GM23248 (cell line): Measurements from ENCODE around the gene SLC4A1AP. TPM values are rescaled to one million over a fixed set of nuclear protein-coding genes. Genes with fewer than 3 reads are reported as not detected.

ENCODE experiments used
- DNase-seq: peaks from one replicate; pipeline ENCODE4 v3.0.0-alpha.2; 2015
- H2AFZ ChIP-seq: fragments of 200-600 bp; sonication (generic); 2 replicates; pipeline ENCODE4 v1.6.1; 2016; ENCODE audit warnings: antibody characterized with exemption
- H3F3A ChIP-seq: fragments of 200-600 bp; sonication (generic); 2 replicates; pipeline ENCODE4 v1.6.1; 2016; ENCODE audit warnings: mild to moderate bottlenecking, antibody characterized with exemption, mixed run types; ENCODE audit not compliant: insufficient read depth
- H3K27ac ChIP-seq: fragments of 200-600 bp; sonication (generic); 2 replicates; pipeline ENCODE4 v1.5.1; 2016; ENCODE audit warnings: mild to moderate bottlenecking
- H3K27me3 ChIP-seq: fragments of 200-600 bp; sonication (generic); replicated peaks from 2 replicates; pipeline ENCODE4 v1.6.1; 2016; ENCODE audit warnings: mild to moderate bottlenecking; ENCODE audit not compliant: insufficient read depth
- H3K36me3 ChIP-seq: fragments of 200-600 bp; sonication (generic); 2 replicates; pipeline ENCODE4 v1.6.1; 2016; ENCODE audit warnings: low read depth, mild to moderate bottlenecking
- H3K4me1 ChIP-seq: fragments of 200-600 bp; sonication (generic); 2 replicates; pipeline ENCODE4 v1.6.1; 2016; ENCODE audit warnings: mild to moderate bottlenecking; ENCODE audit not compliant: insufficient read depth
- H3K4me2 ChIP-seq: fragments of 200-600 bp; sonication (generic); one replicate; pipeline ENCODE4 v1.6.1; 2016; ENCODE audit warnings: mild to moderate bottlenecking; ENCODE audit not compliant: unreplicated experiment
- H3K4me3 ChIP-seq: fragments of 200-600 bp; sonication (generic); 2 replicates; pipeline ENCODE4 v1.5.1; 2016; ENCODE audit warnings: mild to moderate bottlenecking
- H3K79me2 ChIP-seq: fragments of 200-600 bp; sonication (generic); 2 replicates; pipeline ENCODE4 v1.6.1; 2016; ENCODE audit warnings: mild to moderate bottlenecking; ENCODE audit not compliant: insufficient read depth
- H3K9ac ChIP-seq: fragments of 200-600 bp; sonication (generic); 2 replicates; pipeline ENCODE4 v1.6.1; 2016; ENCODE audit warnings: mild to moderate bottlenecking
- H3K9me2 ChIP-seq: fragments of 200-600 bp; sonication (generic); 2 replicates; pipeline ENCODE4 v1.6.1; 2016; ENCODE audit warnings: mixed run types, mild to moderate bottlenecking, moderate library complexity; ENCODE audit not compliant: insufficient read depth
- H3K9me3 ChIP-seq: fragments of 200-600 bp; sonication (generic); one replicate; pipeline ENCODE4 v1.6.1; 2017; ENCODE audit warnings: low read depth
- H4K20me1 ChIP-seq: fragments of 200-600 bp; sonication (generic); 2 replicates; pipeline ENCODE4 v1.6.0; 2016; ENCODE audit not compliant: insufficient read depth
- EZH2 ChIP-seq: fragments of 200-600 bp; sonication (generic); IDR thresholded peaks from 2 replicates; pipeline ENCODE4 v1.6.1; 2018; ENCODE audit warnings: antibody characterized with exemption, mild to moderate bottlenecking; ENCODE audit not compliant: insufficient read depth, poor library complexity, severe bottlenecking
- EZH2phosphoT487 ChIP-seq: fragments of 200-600 bp; sonication (generic); IDR thresholded peaks from 2 replicates; pipeline ENCODE4 v1.6.1; 2018; ENCODE audit warnings: antibody characterized with exemption, moderate library complexity, mild to moderate bottlenecking, low read depth; ENCODE audit not compliant: insufficient read depth
- WGBS, 2 experiments: methylation state at CpG; one replicate each; pipeline ENCODE4 v1.1.6; 2015 to 2017; ENCODE audit warnings: low lambda C conversion rate in 2 of 2, low coverage in 1 of 2; ENCODE audit errors: missing lambda C conversion rate in 2 of 2; 5-methylcytosine and 5-hydroxymethylcytosine counted together
- in situ Hi-C: fragments of 300-500 bp; cut with MboI; formaldehyde crosslinking; loops from 2 replicates; pipeline ENCODE4 v1.15.0; 2020
- polyA plus RNA-seq: library from polyadenylated mRNA; unstranded; fragments of >200 nt; fragmentation: Nextera tagmentation; extraction: Ambion mirVana; gene quantifications from 2 replicates; pipeline ENCODE4 v1.2.1, GENCODE V29; 2016
- total RNA-seq: library from RNA; depleted of rRNA; stranded (reverse); fragments of >200 nt; shearing (Covaris generic); gene quantifications from 2 replicates; pipeline ENCODE4 v1.2.3, GENCODE V29; 2014

SLC4A1AP gene
- total and polyA plus RNA-seq, 2 experiments from 2014 or later: 22.4 to 23.9 TPM

- H3F3A ChIP-seq: peaks cover 24% of the 10 kb centered on the region
- no peak overlapping the region for H3K4me2 ChIP-seq
- no peaks in the 10 kb centered on the region for H3K9me2 ChIP-seq
- TF ChIP-seq EZH2 (no peak), EZH2phosphoT487 (no peak)
- H4K20me1 ChIP-seq: no peaks in the 10 kb centered on the region
- H3K9me3 ChIP-seq: no peaks in the 10 kb centered on the region
- no peak overlapping the region for H2AFZ ChIP-seq
- WGBS, 2 experiments: 95 to 96% methylated on average over 7 of the region's 7 CpGs
- no peak overlapping the region for H3K4me3 ChIP-seq
- H3K27me3 ChIP-seq: no peaks in the 10 kb centered on the region
- no peak for DNase-seq
- no peak overlapping the region for H3K27ac ChIP-seq
- H3K9ac ChIP-seq: no peak overlapping the region
- no peaks in the 10 kb centered on the region for H3K79me2 ChIP-seq
- in situ Hi-C loops: no loop called here
- H3K36me3 ChIP-seq: no peaks in the 10 kb centered on the region
- H3K4me1 ChIP-seq: peaks cover 26% of the 10 kb centered on the region
Observed at GRCh38 chr2:27709960-27710575, 46.4 kb downstream of the SLC4A1AP start.

GRCh38 chr2:27710640-27711430 is 47.1 kb downstream of the SLC4A1AP start:
- Histone ChIP-seq H3K36me3 (no peaks in the 10 kb centered on the region), H2AFZ (no peak overlapping the region), H3K79me2 (no peaks in the 10 kb centered on the region), H3K27ac (no peak overlapping the region), H3K9ac (no peak overlapping the region), H3K4me1 (peaks cover 22% of the 10 kb centered on the region), H3K4me2 (no peak overlapping the region), H3K4me3 (no peak overlapping the region), H3K9me3 (no peaks in the 10 kb centered on the region), H3F3A (peaks cover 18% of the 10 kb centered on the region), H3K9me2 (no peaks in the 10 kb centered on the region), H4K20me1 (no peaks in the 10 kb centered on the region), H3K27me3 (no peaks in the 10 kb centered on the region)
- TF ChIP-seq EZH2phosphoT487: no peak
- TF ChIP-seq EZH2: no peak
- WGBS, 2 experiments: 90 to 93% methylated on average over 8 of the region's 8 CpGs
- DNase-seq: no peak
- in situ Hi-C loops: no loop called here

GRCh38 chr2:27711804-27712203 is 48.1 kb downstream of the SLC4A1AP start:
- in situ Hi-C loops: no loop called here
- Histone ChIP-seq H3K9ac (no peak overlapping the region), H3K79me2 (no peaks in the 10 kb centered on the region), H3K27me3 (no peaks in the 10 kb centered on the region), H3F3A (peaks cover 17% of the 10 kb centered on the region), H3K9me2 (no peaks in the 10 kb centered on the region), H3K4me3 (no peak overlapping the region), H3K4me2 (no peak overlapping the region), H4K20me1 (no peaks in the 10 kb centered on the region), H3K4me1 (peaks cover 22% of the 10 kb centered on the region), H2AFZ (no peak overlapping the region), H3K27ac (no peak overlapping the region), H3K9me3 (no peaks in the 10 kb centered on the region), H3K36me3 (no peaks in the 10 kb centered on the region)
- TF ChIP-seq EZH2: no peak
- TF ChIP-seq EZH2phosphoT487: no peak
- 95 to 96% methylated on average over 5 of the region's 5 CpGs for WGBS, 2 experiments
- DNase-seq: no peak

GRCh38 chr2:27712522-27712921 is 48.8 kb downstream of the SLC4A1AP start:
- H3K79me2 ChIP-seq: no peaks in the 10 kb centered on the region
- peaks cover 23% of the 10 kb centered on the region for H3K4me1 ChIP-seq
- H3K36me3 ChIP-seq: no peaks in the 10 kb centered on the region
- H3K4me3 ChIP-seq: no peak overlapping the region
- H3K4me2 ChIP-seq: no peak overlapping the region
- no peaks in the 10 kb centered on the region for H4K20me1 ChIP-seq
- H3K9ac ChIP-seq: no peak overlapping the region
- in situ Hi-C loops: no loop called here
- no peaks in the 10 kb centered on the region for H3K9me2 ChIP-seq
- no peaks in the 10 kb centered on the region for H3K27me3 ChIP-seq
- no peak overlapping the region for H2AFZ ChIP-seq
- H3K9me3 ChIP-seq: no peaks in the 10 kb centered on the region
- no peak for DNase-seq
- 100% methylated on average over 1 of the region's 1 CpG for WGBS, 2 experiments
- H3K27ac ChIP-seq: no peak overlapping the region
- TF ChIP-seq EZH2phosphoT487 (no peak), EZH2 (no peak)
- H3F3A ChIP-seq: peaks cover 16% of the 10 kb centered on the region
